B cell (primary cell): ENCODE data around the gene FXYD7.

Source experiments
- EZH2 ChIP-seq: IDR thresholded peaks from 2 replicates; pipeline ENCODE4 v1.6.1; 2012; ENCODE audit warnings: borderline replicate concordance, low read depth, mild to moderate bottlenecking, moderate library complexity, low read length; ENCODE audit not compliant: insufficient read depth, poor library complexity, severe bottlenecking
- TF ChIP-seq, protein P1 (sequence below): fragments of 200-600 bp; IDR thresholded peaks from one replicate; pipeline ENCODE4 v1.8.0; 2022; ENCODE audit warnings: antibody characterized with exemption, mild to moderate bottlenecking

- TF ChIP-seq, protein P1, sequence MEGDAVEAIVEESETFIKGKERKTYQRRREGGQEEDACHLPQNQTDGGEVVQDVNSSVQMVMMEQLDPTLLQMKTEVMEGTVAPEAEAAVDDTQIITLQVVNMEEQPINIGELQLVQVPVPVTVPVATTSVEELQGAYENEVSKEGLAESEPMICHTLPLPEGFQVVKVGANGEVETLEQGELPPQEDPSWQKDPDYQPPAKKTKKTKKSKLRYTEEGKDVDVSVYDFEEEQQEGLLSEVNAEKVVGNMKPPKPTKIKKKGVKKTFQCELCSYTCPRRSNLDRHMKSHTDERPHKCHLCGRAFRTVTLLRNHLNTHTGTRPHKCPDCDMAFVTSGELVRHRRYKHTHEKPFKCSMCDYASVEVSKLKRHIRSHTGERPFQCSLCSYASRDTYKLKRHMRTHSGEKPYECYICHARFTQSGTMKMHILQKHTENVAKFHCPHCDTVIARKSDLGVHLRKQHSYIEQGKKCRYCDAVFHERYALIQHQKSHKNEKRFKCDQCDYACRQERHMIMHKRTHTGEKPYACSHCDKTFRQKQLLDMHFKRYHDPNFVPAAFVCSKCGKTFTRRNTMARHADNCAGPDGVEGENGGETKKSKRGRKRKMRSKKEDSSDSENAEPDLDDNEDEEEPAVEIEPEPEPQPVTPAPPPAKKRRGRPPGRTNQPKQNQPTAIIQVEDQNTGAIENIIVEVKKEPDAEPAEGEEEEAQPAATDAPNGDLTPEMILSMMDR = no peak
- no peak for TF ChIP-seq EZH2
These were observed 17.1 kb upstream of the FXYD7 start for GRCh38 chr19:35125749-35126623.
